LNCAP (cell line): ENCODE results near the gene ZNF646.

Experiments used
- TF ChIP-seq, protein P1 (sequence below): fragments of 450-650 bp; IDR thresholded peaks from 2 replicates; pipeline ENCODE4 v1.5.1; 2017; ENCODE audit warnings: mild to moderate bottlenecking

The ZNF646 gene

DNA sequence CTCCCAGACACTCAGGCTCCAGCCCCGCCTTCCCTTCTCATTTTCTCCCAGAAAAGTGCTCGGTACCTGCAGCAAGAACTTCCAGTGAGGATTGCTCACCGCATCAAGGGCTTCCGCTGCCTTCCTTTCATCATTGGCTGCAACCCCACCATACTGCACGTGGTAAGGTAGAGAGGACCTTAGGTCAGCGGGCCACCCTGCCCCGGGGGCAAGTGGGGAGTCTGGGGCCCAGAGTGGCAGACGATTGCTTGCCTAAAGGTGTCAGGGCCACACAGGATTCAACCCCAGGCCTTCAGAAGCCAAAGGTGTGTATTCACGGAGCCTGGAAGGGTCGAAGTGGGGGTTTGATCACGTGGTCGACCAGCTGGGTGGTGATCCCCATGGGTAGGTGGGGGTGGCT lies 35.4 kb downstream of the ZNF646 start:
- TF ChIP-seq, protein P1, sequence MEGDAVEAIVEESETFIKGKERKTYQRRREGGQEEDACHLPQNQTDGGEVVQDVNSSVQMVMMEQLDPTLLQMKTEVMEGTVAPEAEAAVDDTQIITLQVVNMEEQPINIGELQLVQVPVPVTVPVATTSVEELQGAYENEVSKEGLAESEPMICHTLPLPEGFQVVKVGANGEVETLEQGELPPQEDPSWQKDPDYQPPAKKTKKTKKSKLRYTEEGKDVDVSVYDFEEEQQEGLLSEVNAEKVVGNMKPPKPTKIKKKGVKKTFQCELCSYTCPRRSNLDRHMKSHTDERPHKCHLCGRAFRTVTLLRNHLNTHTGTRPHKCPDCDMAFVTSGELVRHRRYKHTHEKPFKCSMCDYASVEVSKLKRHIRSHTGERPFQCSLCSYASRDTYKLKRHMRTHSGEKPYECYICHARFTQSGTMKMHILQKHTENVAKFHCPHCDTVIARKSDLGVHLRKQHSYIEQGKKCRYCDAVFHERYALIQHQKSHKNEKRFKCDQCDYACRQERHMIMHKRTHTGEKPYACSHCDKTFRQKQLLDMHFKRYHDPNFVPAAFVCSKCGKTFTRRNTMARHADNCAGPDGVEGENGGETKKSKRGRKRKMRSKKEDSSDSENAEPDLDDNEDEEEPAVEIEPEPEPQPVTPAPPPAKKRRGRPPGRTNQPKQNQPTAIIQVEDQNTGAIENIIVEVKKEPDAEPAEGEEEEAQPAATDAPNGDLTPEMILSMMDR = no peak

DNA sequence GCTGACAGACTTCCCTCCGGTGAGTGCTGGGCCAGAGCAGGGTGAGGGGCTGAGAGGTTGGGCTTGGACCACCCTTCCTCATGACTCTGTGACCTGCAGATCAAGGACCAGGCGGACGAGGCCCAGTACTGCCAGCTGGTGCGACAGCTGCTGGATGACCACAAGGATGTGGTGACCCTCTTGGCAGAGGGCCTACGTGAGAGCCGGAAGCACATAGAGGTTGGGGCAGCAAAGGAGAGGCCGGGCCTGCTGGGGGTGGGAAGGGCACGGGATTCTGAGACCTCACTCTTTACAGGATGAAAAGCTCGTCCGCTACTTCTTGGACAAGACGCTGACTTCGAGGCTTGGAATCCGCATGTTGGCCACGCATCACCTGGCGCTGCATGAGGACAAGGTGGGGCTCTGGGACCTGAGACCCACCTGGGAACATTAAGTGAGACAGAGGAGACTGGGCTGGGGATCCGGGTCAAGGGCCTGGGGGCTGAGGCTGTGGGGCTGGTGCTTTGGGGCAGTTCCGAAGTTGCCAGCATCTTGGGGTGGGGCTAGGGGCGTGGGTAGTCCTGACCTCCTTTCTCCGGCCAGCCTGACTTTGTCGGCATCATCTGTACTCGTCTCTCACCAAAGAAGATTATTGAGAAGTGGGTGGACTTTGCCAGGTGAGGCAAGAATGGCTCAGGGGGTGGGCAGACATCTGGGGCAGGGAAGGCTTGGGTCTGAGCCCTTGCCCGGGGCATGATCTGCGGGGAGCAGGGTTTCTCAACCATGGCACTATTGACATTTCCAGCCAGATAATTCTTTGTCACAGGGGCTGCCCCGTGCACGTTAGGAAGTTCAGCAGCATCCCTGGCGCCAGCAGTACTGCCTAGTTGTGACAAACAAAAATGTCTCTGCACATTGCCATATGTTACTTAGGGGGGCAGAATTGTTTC lies 36.1 kb downstream of the ZNF646 start:
- TF ChIP-seq, protein P1 = no peak

DNA sequence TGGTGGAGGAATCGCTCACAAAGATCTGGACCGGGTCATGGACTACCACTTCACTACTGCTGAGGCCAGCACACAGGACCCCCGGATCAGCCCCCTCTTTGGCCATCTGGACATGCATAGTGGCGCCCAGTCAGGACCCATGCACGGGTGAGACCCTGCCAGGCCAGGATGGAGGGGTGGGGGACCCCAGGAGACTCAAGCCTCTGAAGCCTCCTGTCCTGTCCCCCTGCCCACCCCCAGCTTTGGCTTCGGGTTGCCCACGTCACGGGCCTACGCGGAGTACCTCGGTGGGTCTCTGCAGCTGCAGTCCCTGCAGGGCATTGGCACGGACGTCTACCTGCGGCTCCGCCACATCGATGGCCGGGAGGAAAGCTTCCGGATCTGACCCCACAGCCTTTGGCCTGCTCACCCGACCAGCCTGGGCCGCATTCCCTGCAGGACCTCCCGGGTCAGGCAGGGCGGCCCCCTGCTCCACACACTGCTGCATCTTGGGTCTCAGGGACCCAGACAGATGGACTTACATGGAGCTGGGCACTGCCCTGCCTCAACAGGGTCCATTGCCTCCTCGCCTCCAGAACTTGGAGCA lies 37.8 kb downstream of the ZNF646 start:
- TF ChIP-seq, protein P1 = no peak

DNA sequence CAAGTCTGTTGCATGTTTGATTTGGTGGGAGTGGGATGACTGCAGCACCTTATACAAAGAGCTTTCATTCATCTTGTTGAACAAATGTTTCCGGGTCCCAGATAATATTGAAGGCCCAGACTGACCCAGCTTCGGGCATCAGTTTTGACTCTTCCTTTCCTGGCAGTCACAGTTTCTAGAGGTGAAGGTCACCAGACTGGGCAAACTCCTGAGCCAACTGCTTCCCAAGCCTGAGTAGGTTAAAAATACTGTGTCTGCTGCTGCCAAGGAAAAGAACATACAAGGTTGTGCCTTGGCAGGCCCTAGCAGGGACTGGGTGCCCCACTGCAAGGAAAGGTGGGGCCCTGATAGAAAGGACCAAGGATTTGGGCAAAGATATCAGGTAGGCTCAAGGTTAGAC lies 38.5 kb downstream of the ZNF646 start:
- TF ChIP-seq, protein P1 = no peak

DNA sequence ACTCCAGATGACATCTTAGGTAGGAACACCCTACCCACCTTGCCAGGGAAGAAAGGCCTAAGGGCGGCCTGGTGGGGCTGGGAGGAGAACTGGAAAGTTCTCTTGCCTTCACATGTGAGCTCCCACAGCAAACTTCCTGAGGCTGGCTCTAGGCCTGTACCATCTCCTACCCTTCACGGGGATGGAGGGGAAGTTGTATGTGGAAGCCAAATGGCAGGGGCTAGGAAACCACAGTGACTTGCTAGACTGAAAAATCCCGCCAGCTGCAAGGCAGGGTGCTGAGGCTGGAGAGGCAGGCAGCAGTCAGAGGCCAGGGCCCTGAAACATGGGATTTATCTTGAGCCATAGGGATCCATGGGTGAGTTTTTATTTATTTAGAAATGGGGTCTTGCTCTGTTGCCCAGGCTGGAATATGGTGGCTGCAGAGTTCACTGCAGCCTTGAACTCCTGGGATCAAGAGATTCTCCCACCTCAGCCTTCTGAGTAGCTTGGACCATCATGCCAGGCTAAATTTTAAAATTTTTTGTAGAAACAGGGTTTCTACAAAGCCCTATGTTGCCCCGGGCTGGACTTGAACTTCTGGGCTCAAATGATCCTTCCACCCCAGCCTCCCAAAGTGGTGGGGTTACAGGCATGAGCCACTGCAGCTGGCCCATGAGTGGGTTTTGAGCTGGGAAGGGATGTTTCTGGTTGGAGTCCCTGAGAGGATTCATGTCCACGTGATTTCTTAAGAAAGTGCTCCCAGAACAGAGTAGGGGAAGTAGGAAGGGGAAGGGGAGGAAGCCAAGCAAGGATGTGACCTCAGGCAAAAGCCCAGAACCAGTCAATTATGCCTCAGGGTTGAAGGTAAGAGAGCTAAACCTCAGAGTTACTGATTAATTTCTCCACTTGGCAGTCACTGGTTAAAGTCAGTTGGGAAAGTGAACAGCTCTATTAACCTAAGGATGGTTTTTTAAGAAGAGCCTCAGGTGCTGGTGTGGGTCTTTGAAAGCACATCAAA lies 39.2 kb downstream of the ZNF646 start:
- TF ChIP-seq, protein P1 = no peak

DNA sequence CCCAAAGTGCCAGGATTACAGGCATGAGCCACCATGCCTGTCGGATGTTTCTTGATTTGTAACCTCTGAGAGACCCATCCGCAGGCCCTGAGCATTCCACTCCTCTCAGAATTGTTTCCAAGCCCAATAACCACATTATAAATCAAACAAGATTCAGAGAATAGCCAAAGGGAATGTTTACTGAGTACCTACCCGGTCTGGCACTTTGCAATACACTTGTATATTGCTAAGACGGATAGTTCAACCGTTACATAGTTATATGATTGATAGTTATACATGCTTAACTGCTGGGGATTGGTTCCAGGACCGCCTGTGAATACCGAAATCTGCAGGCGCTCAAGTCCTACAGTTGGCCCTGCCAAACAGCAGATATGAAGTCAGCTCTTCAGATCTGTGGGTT lies 40.2 kb downstream of the ZNF646 start:
- TF ChIP-seq, protein P1 = no peak
